ENCODE measurements around the gene DYNC2H1. TPM values are rescaled to one million over a fixed set of nuclear protein-coding genes. Genes with fewer than 3 reads are reported as not detected.

Gene DYNC2H1, protein sequence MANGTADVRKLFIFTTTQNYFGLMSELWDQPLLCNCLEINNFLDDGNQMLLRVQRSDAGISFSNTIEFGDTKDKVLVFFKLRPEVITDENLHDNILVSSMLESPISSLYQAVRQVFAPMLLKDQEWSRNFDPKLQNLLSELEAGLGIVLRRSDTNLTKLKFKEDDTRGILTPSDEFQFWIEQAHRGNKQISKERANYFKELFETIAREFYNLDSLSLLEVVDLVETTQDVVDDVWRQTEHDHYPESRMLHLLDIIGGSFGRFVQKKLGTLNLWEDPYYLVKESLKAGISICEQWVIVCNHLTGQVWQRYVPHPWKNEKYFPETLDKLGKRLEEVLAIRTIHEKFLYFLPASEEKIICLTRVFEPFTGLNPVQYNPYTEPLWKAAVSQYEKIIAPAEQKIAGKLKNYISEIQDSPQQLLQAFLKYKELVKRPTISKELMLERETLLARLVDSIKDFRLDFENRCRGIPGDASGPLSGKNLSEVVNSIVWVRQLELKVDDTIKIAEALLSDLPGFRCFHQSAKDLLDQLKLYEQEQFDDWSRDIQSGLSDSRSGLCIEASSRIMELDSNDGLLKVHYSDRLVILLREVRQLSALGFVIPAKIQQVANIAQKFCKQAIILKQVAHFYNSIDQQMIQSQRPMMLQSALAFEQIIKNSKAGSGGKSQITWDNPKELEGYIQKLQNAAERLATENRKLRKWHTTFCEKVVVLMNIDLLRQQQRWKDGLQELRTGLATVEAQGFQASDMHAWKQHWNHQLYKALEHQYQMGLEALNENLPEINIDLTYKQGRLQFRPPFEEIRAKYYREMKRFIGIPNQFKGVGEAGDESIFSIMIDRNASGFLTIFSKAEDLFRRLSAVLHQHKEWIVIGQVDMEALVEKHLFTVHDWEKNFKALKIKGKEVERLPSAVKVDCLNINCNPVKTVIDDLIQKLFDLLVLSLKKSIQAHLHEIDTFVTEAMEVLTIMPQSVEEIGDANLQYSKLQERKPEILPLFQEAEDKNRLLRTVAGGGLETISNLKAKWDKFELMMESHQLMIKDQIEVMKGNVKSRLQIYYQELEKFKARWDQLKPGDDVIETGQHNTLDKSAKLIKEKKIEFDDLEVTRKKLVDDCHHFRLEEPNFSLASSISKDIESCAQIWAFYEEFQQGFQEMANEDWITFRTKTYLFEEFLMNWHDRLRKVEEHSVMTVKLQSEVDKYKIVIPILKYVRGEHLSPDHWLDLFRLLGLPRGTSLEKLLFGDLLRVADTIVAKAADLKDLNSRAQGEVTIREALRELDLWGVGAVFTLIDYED (N-terminal part only)
- polyA plus RNA-seq (10.3 to 18.5 TPM (median 15.2 TPM) in 3 replicates), polyA minus RNA-seq (3.0 to 59.1 TPM (median 28.8 TPM) in 3 replicates)
- polyA plus RNA-seq (2011; ENCODE audit: low read depth) = 20.9 TPM
- polyA plus RNA-seq (2011; cell fraction: cytosol; rRNA removed) = 5.3 and 11.3 TPM in 2 replicates
- 39.9 and 43.5 TPM in 2 replicates for polyA plus RNA-seq (2011; cell fraction: nucleus; rRNA removed)
- 5.0 and 10.9 TPM in 2 replicates for polyA plus RNA-seq (2012; ENCODE audit: low replicate concordance)
- 11.5 TPM for polyA minus RNA-seq (2011; cell fraction: cytosol; rRNA and poly(A)+ RNA removed)
- polyA minus RNA-seq (2011; cell fraction: nucleus; rRNA and poly(A)+ RNA removed) = 43.9 and 86.3 TPM in 2 replicates

DNA sequence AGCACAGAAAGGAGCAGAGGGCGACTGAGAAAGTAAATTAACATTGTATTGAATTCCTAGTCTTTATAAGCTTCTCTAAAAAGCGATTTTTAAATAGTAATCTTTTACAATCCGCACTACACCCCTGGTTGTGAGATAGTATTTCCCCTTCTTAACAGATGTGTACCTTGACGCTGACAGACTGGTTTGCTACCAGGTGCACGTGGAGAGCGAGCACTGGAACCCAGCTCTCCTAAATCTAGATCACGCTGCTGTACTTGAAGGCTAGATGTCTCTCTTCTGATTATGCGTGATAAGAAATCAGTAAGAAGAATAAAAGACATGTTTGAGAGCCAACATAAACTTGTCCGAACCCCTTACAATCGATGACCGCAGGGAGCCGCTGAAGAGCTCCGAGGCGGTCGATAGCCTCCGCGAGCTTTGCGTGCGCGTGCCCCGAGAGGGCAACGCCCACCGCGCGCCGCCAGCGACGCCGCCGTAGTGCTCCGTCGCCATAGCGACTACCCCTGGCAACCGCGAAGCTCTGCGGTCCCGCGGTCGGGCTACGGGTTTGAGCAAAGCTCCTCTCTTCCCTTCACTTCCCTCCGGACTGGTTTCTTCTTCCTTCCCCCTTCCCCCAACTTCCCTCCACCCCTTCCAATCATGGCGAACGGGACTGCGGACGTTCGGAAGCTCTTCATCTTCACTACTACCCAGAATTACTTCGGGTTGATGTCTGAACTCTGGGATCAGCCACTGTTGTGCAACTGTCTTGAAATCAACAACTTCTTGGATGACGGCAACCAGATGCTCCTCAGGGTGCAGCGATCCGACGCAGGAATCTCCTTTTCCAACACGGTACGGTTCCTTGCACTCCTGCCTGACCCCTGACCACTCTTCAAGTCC, at the start of gene DYNC2H1:
DYNC2H1 (plus strand) TSS at position 494 of the 885 bp plus-strand sequence; CDS start at position 643, 149 bp downstream.
- Histone ChIP-seq H3K9ac (ENCODE audit: control insufficient read depth, extremely low read depth, insufficient read depth, low read length) (peak within 1 kb of the TSS; percentile 92), H2AFZ (ENCODE audit: control insufficient read depth, low read length) (peak within 1 kb of the TSS; percentile 99), H3K4me3 (ENCODE audit: control insufficient read depth in 2 of 3, extremely low read depth in 1 of 3, insufficient read depth in 2 of 3, low read depth in 1 of 3, low read length in 3 of 3) (peak within 1 kb of the TSS; percentile 63 to 97 (median 92)), H3K9me1 (ENCODE audit: control insufficient read depth, extremely low read depth, insufficient read depth, low read length) (no peaks in the 10 kb centered on the region), H3K9me3 (ENCODE audit: control insufficient read depth, low read depth, low read length) (no peaks in the 10 kb centered on the region), H3K4me1 (ENCODE audit: control insufficient read depth, extremely low read depth, insufficient read depth, low read length) (peaks cover 19% of the 10 kb centered on the region), H3K36me3 (ENCODE audit: control insufficient read depth in 2 of 2, extremely low read depth in 1 of 2, insufficient read depth in 2 of 2, low read length in 2 of 2) (no peaks in the 10 kb centered on the region), H3K27me3 (ENCODE audit: control insufficient read depth, extremely low read depth, insufficient read depth, low read length) (no peaks in the 10 kb centered on the region), H4K20me1 (ENCODE audit: control insufficient read depth, extremely low read depth, insufficient read depth, low read length) (no peaks in the 10 kb centered on the region), H3K79me2 (ENCODE audit: control insufficient read depth, insufficient read depth, low read length) (peaks cover 21% of the 10 kb centered on the region), H3K4me2 (ENCODE audit: control insufficient read depth, extremely low read depth, insufficient read depth, low read depth, low read length) (peak within 1 kb of the TSS; percentile 90), H3K27ac (ENCODE audit: control insufficient read depth, insufficient read depth, low read length) (peak within 1 kb of the TSS; percentile 93)
- TF ChIP-seq EZH2 (IDR thresholded peaks at IDR 0.05; ENCODE audit: low read length) = no peak
- TF ChIP-seq, protein P1, sequence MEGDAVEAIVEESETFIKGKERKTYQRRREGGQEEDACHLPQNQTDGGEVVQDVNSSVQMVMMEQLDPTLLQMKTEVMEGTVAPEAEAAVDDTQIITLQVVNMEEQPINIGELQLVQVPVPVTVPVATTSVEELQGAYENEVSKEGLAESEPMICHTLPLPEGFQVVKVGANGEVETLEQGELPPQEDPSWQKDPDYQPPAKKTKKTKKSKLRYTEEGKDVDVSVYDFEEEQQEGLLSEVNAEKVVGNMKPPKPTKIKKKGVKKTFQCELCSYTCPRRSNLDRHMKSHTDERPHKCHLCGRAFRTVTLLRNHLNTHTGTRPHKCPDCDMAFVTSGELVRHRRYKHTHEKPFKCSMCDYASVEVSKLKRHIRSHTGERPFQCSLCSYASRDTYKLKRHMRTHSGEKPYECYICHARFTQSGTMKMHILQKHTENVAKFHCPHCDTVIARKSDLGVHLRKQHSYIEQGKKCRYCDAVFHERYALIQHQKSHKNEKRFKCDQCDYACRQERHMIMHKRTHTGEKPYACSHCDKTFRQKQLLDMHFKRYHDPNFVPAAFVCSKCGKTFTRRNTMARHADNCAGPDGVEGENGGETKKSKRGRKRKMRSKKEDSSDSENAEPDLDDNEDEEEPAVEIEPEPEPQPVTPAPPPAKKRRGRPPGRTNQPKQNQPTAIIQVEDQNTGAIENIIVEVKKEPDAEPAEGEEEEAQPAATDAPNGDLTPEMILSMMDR (optimal IDR thresholded peaks at IDR 0.05 in 1 of 3, IDR thresholded peaks at IDR 0.05 in 1 of 3, conservative IDR thresholded peaks at IDR 0.05 in 1 of 3; ENCODE audit: extremely low read depth in 1 of 3, insufficient read depth in 2 of 3, low read length in 3 of 3) = peak; percentile 54 to 70 (median 57)
- peak; percentile 48 for DNase-seq (ENCODE audit: low read depth, low spot score)
- FAIRE-seq = peak; percentile 5
- dilution Hi-C loops (cut with MboI; ENCODE audit: extremely low pct_ligation_motif_present, low sequenced_read_pairs) = no loop called here
